LNCAP (cell line): ENCODE measurements around the gene QSOX1.

ENCODE experiments used
- TF ChIP-seq, protein P1 (sequence below): fragments of 450-650 bp; IDR thresholded peaks from 2 replicates; pipeline ENCODE4 v1.5.1; 2017; ENCODE audit warnings: mild to moderate bottlenecking

The QSOX1 gene

DNA sequence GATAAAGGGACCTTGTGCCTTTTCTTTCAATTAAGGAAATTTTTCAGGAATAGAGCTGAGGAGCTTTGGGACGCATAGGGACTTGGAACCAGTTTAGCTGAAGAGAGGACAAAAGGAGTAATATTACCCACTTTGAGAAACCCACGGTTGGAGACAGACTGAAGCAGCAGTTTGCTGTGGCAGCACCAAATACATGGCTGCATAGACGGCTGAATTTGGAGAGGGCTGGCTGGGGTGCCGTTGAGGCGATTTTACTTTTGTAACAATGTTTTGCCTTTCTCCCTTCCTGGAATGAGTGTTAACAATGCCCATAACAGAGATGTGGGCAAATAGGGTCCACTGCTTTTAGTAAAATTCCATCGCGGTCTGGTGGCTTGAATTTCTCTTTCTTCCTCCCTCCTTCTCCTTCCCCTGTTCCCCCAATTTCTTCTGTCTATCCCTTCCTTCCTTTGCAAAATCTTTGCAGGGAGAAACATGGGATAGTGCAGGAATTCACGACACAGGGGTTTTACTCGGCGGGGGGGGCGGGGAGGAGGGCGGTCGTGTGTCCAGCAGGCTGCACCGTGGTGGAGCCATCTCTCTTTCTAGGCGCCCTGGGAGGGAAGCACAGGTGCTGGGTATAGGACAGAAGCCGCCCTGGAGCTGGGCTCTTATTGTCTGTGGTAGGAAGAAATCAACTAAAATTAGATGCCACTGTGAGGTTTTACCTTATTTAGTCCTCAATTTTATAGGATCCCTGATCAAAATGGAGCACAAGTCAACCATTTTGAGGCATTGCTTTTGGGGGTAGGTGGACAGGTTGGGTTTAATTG, 82.2 kb downstream of the QSOX1 start:
- TF ChIP-seq, protein P1, sequence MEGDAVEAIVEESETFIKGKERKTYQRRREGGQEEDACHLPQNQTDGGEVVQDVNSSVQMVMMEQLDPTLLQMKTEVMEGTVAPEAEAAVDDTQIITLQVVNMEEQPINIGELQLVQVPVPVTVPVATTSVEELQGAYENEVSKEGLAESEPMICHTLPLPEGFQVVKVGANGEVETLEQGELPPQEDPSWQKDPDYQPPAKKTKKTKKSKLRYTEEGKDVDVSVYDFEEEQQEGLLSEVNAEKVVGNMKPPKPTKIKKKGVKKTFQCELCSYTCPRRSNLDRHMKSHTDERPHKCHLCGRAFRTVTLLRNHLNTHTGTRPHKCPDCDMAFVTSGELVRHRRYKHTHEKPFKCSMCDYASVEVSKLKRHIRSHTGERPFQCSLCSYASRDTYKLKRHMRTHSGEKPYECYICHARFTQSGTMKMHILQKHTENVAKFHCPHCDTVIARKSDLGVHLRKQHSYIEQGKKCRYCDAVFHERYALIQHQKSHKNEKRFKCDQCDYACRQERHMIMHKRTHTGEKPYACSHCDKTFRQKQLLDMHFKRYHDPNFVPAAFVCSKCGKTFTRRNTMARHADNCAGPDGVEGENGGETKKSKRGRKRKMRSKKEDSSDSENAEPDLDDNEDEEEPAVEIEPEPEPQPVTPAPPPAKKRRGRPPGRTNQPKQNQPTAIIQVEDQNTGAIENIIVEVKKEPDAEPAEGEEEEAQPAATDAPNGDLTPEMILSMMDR, result no peak

DNA sequence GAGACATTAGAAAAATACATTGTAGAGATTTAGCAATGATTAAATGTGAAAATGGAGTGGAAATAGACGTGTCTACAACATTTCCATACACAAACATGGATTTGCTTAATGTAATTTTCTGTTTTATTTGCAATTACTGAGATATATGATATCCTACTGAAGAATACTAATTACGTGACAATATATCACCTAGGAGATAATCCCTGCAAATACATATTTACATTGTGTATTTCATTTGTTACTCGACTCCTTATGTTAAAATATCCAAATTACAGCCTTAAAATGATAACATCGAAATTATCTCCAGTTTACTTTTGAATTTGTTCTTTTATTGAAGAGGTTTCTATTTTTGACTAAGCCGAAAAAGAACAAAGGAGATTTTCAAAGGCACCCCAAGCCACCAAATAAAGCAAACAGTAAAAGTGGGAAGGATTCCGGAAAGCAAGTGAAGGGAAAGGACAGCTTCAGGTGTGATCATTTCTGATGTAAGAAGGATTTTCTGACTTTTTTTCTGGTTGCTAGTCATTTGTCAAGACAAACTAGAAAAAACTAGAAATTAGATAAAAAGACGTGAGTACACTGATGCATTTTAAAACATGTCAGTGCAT, 83.3 kb downstream of the QSOX1 start:
- TF ChIP-seq, protein P1, result no peak

DNA sequence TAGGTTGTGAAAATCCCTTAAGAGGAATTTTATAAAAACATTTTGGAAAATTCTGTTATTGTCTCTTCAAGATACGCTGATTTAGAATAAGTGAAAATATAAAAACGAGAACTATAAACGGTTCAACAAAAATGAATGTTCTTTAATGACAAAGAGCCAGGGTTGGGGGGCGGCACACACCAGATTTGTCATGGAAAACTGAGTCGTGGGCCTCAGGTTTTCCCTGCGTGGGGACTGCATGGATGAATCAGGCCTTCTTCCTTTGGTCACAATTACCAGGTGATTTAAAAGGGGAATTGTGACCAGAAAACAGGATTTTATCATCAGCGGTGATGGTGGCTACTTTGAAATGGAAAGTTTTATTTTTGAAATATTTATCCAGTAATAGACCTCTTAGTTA, 84.0 kb downstream of the QSOX1 start:
- TF ChIP-seq, protein P1, result no peak

DNA sequence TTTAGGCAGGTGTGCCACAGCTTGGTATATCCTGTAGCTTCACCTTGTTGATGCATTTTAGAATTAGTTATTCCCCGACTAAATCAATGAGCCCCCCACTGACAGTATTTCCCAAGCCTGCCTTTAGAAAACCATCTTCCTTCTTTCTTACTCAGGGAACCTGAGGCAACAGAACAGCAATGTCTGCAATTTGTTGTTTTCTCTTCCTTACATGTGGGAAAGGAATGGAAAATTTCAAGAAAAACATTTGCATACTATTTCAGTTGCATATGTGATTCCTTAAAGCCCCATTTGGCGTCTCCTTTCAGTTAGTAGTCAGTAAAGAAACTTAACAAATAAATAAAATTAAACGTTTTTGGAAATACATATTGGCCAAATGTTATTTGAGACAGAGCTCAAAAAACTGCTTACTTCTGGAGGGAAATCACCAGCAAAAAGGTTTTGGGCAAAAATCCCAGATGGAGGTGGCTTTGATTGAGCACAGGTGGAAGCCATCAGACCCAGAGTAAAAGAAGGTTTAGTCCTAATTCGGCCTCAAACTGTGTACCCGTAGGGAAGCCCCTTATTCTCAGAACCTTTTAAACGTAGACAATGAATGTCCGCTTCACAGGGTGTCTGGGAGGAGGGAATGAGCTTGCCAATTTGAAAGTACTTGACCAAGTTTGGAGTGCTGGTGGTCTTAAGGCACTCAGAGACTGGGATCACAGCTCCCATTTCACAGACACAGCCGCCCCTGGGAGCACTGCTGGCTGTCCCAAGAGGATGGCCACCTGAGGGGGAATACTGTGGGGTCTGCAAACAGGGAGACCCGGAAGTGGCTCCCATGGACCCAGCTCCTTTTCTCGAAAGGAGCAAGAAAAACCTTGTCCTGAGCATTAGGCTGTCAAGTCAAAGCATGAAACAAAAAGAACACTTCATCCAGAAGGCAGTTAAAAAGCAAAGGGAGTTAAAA, 84.8 kb downstream of the QSOX1 start:
- TF ChIP-seq, protein P1, result no peak

DNA sequence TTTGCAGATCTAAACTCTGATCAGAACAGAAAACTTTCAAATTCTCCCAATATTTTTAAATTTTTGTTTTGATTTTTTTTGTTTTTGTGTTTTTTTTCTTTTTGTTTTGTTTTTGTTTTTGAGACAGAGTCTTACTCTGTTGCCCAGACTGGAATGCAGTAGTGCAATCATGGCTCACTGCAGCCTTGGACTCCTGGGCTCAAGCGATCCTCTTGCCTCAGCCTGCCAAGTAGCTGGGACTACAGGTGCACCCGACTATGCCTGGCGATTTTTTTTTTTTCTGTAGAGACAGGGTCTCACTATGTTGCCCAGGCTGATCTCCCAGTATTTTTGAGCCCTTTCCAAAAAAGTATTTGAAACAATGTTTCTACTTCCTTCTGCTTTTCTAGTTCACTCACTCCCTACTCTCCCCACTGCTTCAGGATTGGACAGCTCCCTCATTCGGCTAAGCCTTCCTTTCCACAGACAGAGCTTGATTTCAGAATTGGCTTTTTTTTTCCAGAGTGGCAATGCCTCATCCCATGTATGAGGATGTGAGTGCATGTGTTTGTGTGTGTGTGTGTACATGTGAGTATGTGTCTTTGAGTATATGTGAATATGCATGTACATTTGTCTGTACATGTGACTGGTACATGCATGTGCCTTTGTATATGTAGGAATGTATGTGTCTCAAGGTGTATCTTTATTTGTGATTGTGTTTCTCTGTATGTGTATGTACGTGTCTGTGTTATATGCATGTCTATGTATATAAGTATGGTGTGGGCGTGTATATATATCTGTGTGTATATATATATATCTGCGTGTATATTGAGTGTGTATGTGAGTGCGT, 87.3 kb downstream of the QSOX1 start:
- TF ChIP-seq, protein P1, result no peak

DNA sequence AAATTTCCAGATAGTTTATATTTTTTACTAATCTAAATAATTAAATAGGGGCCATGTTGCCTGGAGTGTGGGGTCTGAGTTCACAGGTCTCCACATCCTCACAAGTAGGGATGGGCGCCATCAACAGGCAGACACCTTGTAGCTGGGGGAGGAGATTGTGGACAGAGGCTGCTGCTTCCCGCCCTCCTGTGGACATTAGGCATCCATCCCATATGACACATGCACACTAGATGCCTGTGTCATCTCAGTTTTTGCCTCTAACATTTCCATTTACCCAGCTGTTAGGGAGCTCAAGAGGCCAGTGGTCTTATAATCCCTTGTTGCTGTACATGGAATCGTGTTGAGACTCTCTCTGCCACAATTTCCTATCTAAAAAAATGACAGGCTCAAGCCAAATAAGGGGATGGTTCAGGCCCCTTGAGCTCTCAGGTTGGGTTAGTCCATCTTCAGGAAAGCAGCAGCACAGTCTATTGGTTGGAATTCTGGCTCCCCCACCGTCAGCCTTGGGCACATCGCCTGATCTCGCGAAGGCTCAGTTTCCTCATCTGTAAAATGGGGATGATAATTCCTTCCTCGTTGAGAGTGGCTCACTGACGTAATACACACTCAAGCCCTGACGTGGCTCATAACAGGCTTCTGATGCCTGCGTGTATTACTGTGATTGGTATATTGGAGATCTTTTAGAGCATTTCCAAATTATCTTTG, 89.0 kb downstream of the QSOX1 start:
- TF ChIP-seq, protein P1, result no peak
